A549 (cell line): ENCODE measurements around the gene NUDT19. TPM values are rescaled to one million over a fixed set of nuclear protein-coding genes. Genes with fewer than 3 reads are reported as not detected.

Source experiments
- ATAC-seq, 2 experiments: fragments of 200-7000 bp in 1 of 2; fragments of >200 bp in 1 of 2; cut with Nextera tagmentation in 1 of 2; cut with Tn5 transposase in 1 of 2; 3 replicates each; pipeline versions ENCODE4 v1.8.0 to v1.9.1; 2018 to 2020; ENCODE audit warnings: mild to moderate bottlenecking in 1 of 2, moderate library complexity in 1 of 2
- CTCF ChIA-PET: fragments of 300-600 bp; sonication (Branson Sonifier 250); formaldehyde crosslinking; extraction: SDS; loops from one replicate; lab custom pipeline; 2021; ENCODE audit warnings: antibody characterized with exemption, inconsistent platforms; lab: Yijun Ruan, JAX
- POLR2A ChIA-PET: fragments of 350-600 bp; formaldehyde crosslinking; extraction: SDS; loops from one replicate; lab custom pipeline; 2021; ENCODE audit warnings: antibody characterized with exemption, inconsistent platforms; lab: Yijun Ruan, JAX
- DNase-seq, 2 experiments: peaks; one replicate each; pipeline versions ENCODE4 v3.0.0 to v3.0.0-alpha.2; 2011 to 2016; ENCODE audit warnings: low read depth in 1 of 2, low spot score in 1 of 2
- FAIRE-seq: peaks from 2 replicates; lab custom pipeline; 2011; peaks lifted over from hg19 to GRCh38; lab: Jason Lieb, UNC
- H3K27ac ChIP-seq, 2 experiments: fragments of >200 bp; sonication (Bioruptor Twin); formaldehyde crosslinking; 3 replicates each; pipeline ENCODE4 v1.5.1; 2016 to 2017
- H3K4me1 ChIP-seq: fragments of >200 bp; sonication (Bioruptor Twin); formaldehyde crosslinking; 3 replicates; pipeline ENCODE4 v1.6.1; 2016
- H3K4me2 ChIP-seq: fragments of >200 bp; sonication (Bioruptor Twin); formaldehyde crosslinking; 3 replicates; pipeline ENCODE4 v1.6.1; 2016
- H3K4me3 ChIP-seq: fragments of >200 bp; sonication (Bioruptor Twin); formaldehyde crosslinking; 3 replicates; pipeline ENCODE4 v1.5.1; 2016
- H3K9me3 ChIP-seq: fragments of >200 bp; sonication (Bioruptor Twin); formaldehyde crosslinking; 3 replicates; pipeline ENCODE4 v1.6.1; 2016
- ATOH8 ChIP-seq: fragments of 250-450 bp; sonication (Bioruptor Pico); IDR thresholded peaks from 2 replicates; pipeline ENCODE4 v1.5.0; 2020; ENCODE audit warnings: low read depth, mild to moderate bottlenecking, moderate library complexity
- CHD4 ChIP-seq: fragments of 200-600 bp; sonication (generic); IDR thresholded peaks from 2 replicates; pipeline ENCODE4 v1.6.1; 2016; ENCODE audit warnings: antibody characterized with exemption, mild to moderate bottlenecking, borderline replicate concordance
- E2F6 ChIP-seq: IDR thresholded peaks from 2 replicates; pipeline ENCODE4 v1.6.1; 2012; ENCODE audit warnings: low read depth, borderline replicate concordance
- EHF ChIP-seq: fragments of 250-450 bp; sonication (Bioruptor Pico); IDR thresholded peaks from 2 replicates; pipeline ENCODE4 v1.5.0; 2020; ENCODE audit warnings: mild to moderate bottlenecking
- ESRRA ChIP-seq: fragments of 150-350 bp; IDR thresholded peaks from 2 replicates; pipeline ENCODE4 v1.6.1; 2014; ENCODE audit warnings: mild to moderate bottlenecking, low read length, borderline replicate concordance
- FOSB ChIP-seq: fragments of 250-450 bp; sonication (Bioruptor Pico); IDR thresholded peaks from 2 replicates; pipeline ENCODE4 v1.5.0; 2020; ENCODE audit warnings: mild to moderate bottlenecking, moderate library complexity
- FOXS1 ChIP-seq: fragments of 250-450 bp; sonication (Bioruptor Pico); IDR thresholded peaks from 2 replicates; pipeline ENCODE4 v1.5.0; 2020; ENCODE audit warnings: mild to moderate bottlenecking, moderate library complexity
- GATA3 ChIP-seq: IDR thresholded peaks from 2 replicates; pipeline ENCODE4 v1.6.1; 2012; ENCODE audit warnings: borderline replicate concordance
- HDAC2 ChIP-seq: fragments of 200-600 bp; sonication (generic); IDR thresholded peaks from 2 replicates; pipeline ENCODE4 v1.6.1; 2016
- HEYL ChIP-seq: fragments of 250-450 bp; sonication (Bioruptor Pico); IDR thresholded peaks from 2 replicates; pipeline ENCODE4 v1.8.0; 2021; ENCODE audit warnings: mild to moderate bottlenecking, moderate library complexity
- HMGXB4 ChIP-seq: fragments of 250-450 bp; sonication (Bioruptor Pico); IDR thresholded peaks from 2 replicates; pipeline ENCODE4 v1.5.0; 2021; ENCODE audit warnings: mild to moderate bottlenecking, moderate library complexity, borderline replicate concordance
- HOXB13 ChIP-seq: fragments of 250-450 bp; sonication (Bioruptor Pico); IDR thresholded peaks from 2 replicates; pipeline ENCODE4 v1.5.0; 2020; ENCODE audit warnings: low read depth, mild to moderate bottlenecking, moderate library complexity
- HOXB5 ChIP-seq: fragments of 250-450 bp; sonication (Bioruptor Pico); IDR thresholded peaks from 2 replicates; pipeline ENCODE4 v1.5.0; 2020; ENCODE audit warnings: mild to moderate bottlenecking, moderate library complexity
- JUN ChIP-seq, 2 experiments: fragments of >200 bp; sonication (Bioruptor Twin); formaldehyde crosslinking; IDR thresholded peaks; 2 replicates in 1 of 2; 3 replicates in 1 of 2; pipeline ENCODE4 v1.6.1; 2016 to 2017
- KDM5A ChIP-seq: fragments of 200-600 bp; sonication (generic); IDR thresholded peaks from 2 replicates; pipeline ENCODE4 v1.6.1; 2016; ENCODE audit warnings: antibody characterized with exemption, mild to moderate bottlenecking
- MAX ChIP-seq: IDR thresholded peaks from 2 replicates; pipeline ENCODE4 v1.6.1; 2012
- MAZ ChIP-seq: fragments of 150-350 bp; IDR thresholded peaks from 2 replicates; pipeline ENCODE4 v1.6.1; 2014; ENCODE audit warnings: antibody characterized with exemption, low read depth, low read length, borderline replicate concordance
- MYC ChIP-seq: IDR thresholded peaks from 2 replicates; pipeline ENCODE4 v1.6.1; 2012; ENCODE audit warnings: mild to moderate bottlenecking, inconsistent platforms, low read length, improper control_type of control experiment, borderline replicate concordance
- NPAS2 ChIP-seq: fragments of 250-450 bp; sonication (Bioruptor Pico); IDR thresholded peaks from 2 replicates; pipeline ENCODE4 v1.8.0; 2022; ENCODE audit warnings: mild to moderate bottlenecking, moderate library complexity, borderline replicate concordance
- NR3C1 ChIP-seq: fragments of >200 bp; sonication (Bioruptor Twin); formaldehyde crosslinking; IDR thresholded peaks from 3 replicates; pipeline ENCODE4 v1.6.1; 2017
- PBX3 ChIP-seq: IDR thresholded peaks from 2 replicates; pipeline ENCODE4 v1.6.1; 2012
- PHF8 ChIP-seq: fragments of 200-600 bp; sonication (generic); IDR thresholded peaks from 2 replicates; pipeline ENCODE4 v1.6.1; 2016; ENCODE audit warnings: low read depth, mild to moderate bottlenecking, antibody characterized with exemption, moderate library complexity, borderline replicate concordance
- POLR2A ChIP-seq: IDR thresholded peaks from 2 replicates; pipeline ENCODE4 v1.6.1; 2012; ENCODE audit warnings: mild to moderate bottlenecking, low read length
- REST ChIP-seq: fragments of 200-600 bp; sonication (generic); IDR thresholded peaks from 2 replicates; pipeline ENCODE4 v1.6.1; 2016; ENCODE audit warnings: antibody characterized with exemption, mild to moderate bottlenecking, moderate library complexity
- TP53 ChIP-seq: fragments of 250-450 bp; sonication (Bioruptor Pico); IDR thresholded peaks from 2 replicates; pipeline ENCODE4 v1.5.0; 2021; ENCODE audit warnings: mild to moderate bottlenecking, moderate library complexity
- USF2 ChIP-seq: fragments of 450-650 bp; IDR thresholded peaks from 2 replicates; pipeline ENCODE4 v1.6.1; 2014; ENCODE audit warnings: antibody characterized with exemption
- ZC3H11A ChIP-seq: fragments of 450-650 bp; IDR thresholded peaks from 2 replicates; pipeline ENCODE4 v1.6.1; 2014; ENCODE audit warnings: antibody characterized with exemption, mild to moderate bottlenecking
- ZSCAN20 ChIP-seq: fragments of 250-450 bp; sonication (Bioruptor Pico); IDR thresholded peaks from 2 replicates; pipeline ENCODE4 v1.8.0; 2022; ENCODE audit warnings: mild to moderate bottlenecking, moderate library complexity
- WGBS: methylation state at CpG from one replicate; pipeline ENCODE4 v1.1.6; 2017; ENCODE audit errors: missing lambda C conversion rate; 5-methylcytosine and 5-hydroxymethylcytosine counted together
- polyA plus RNA-seq, 4 experiments: library from polyadenylated mRNA; depleted of rRNA in 3 of 4; stranded (reverse); fragments of >200 nt; fragmentation: RNase III in 1 of 4; extraction: RNeasy Plus Mini Kit Qiagen cat#74134 plus additional on column Dnase treatment in 1 of 4; gene quantifications; 2 replicates in 3 of 4; 3 replicates in 1 of 4; pipeline ENCODE4 v1.2.3, GENCODE V29; 2011 to 2017

NUDT19 gene
- polyA plus RNA-seq, 2 of the 4 experiments (the other 2 are of a cell fraction): 30.1 to 32.6 TPM

GRCh38 chr19:32691952-32692726 is 518 bp downstream of the NUDT19 start:
- WGBS: 1% methylated on average over 84 of the region's 93 CpGs
- TF ChIP-seq REST (peak; percentile 61), HOXB13 (CRISPR knock-in tag) (peak; percentile 27; the same call in 1 of the 2 replicates), NPAS2 (CRISPR knock-in tag) (no peak), NR3C1 (no peak), GATA3 (no peak), TP53 (peak; percentile 41; the same call in 1 of the 2 replicates), MYC (peak; percentile 91; the same call in 1 of the 2 replicates), E2F6 (peak; percentile 90), ESRRA (no peak), ZSCAN20 (CRISPR knock-in tag) (no peak), JUN (IDR thresholded peaks at IDR 0.05) (peak; percentile 72 to 84; a peak in 4 of 5 replicates), PHF8 (peak; percentile 66), ZC3H11A (no peak), EHF (CRISPR knock-in tag) (0 out of 2 replicates have a peak, but pooled peaks have one; percentile 15), HEYL (CRISPR knock-in tag) (no peak), HOXB5 (CRISPR knock-in tag) (peak; percentile 26; the same call in 1 of the 2 replicates), HDAC2 (peak; percentile 61; the same call in 1 of the 2 replicates), MAZ (no peak), KDM5A (0 out of 2 replicates have a peak, but pooled peaks have one; percentile 16), POLR2A (no peak; the same call in 1 of the 2 replicates), ATOH8 (CRISPR knock-in tag) (peak; percentile 44), USF2 (no peak), MAX (peak; percentile 97), FOXS1 (CRISPR knock-in tag) (no peak), HMGXB4 (CRISPR knock-in tag) (peak; percentile 80; the same call in 1 of the 2 replicates), CHD4 (no peak), FOSB (no peak), PBX3 (peak; percentile 3; the same call in 1 of the 2 replicates)
- Histone ChIP-seq H3K4me1 (peaks cover 34% of the 10 kb centered on the region), H3K27ac (peak overlapping the region; percentile 77 to 94), H3K9me3 (peaks cover 5% of the 10 kb centered on the region; the same call in 1 of the 3 replicates), H3K4me3 (peak overlapping the region; percentile 59), H3K4me2 (peak overlapping the region; percentile 78)
- ChIA-PET CTCF (interaction anchor here (0.6 to 1.6 kb wide), 13 partner anchors 8 to 763 kb away, joined by 3 to 9 read pairs (median 3); partner anchors contain the start of genes ANKRD27 and RGS9BP), POLR2A (interaction anchor here (0.6 to 1.8 kb wide), 11 partner anchors 9 to 485 kb away, joined by 3 to 24 read pairs (median 6); partner anchors contain the start of genes ANKRD27, CEP89, PDCD5 and RGS9BP)
- ATAC-seq: peak; percentile 71 to 78
- FAIRE-seq: no peak
- DNase-seq: peak in 1 of 2 experiments; percentile 85
